Left ventricle myocardium superior (tissue), 1 donor: ENCODE measurements around the gene MALL. TPM values are rescaled to one million over a fixed set of nuclear protein-coding genes. Genes with fewer than 3 reads are reported as not detected.
"Not testable (repeated sequence)": the region's sequence is repeated elsewhere in the genome, so short reads cannot be mapped to it uniquely, and the experiment has no call there.

Experiments
- ATAC-seq: fragments of 200-7000 bp; cut with Tn5 transposase; one replicate; pipeline ENCODE4 v1.9.1; 2020; ENCODE audit warnings: mild to moderate bottlenecking, moderate library complexity
- DNase-seq: peaks from one replicate; pipeline ENCODE4 v3.0.0-alpha.2; 2020
- intact Hi-C: fragments of 100-400 bp; cut with micrococcal nuclease; formaldehyde crosslinking; loops from one replicate; pipeline ENCODE4 v1.11.0; 2022
- total RNA-seq: library from RNA; stranded (reverse); fragmentation: NEBNext Ultra II Directional; extraction: Animal tissue kit (Norgen Biotek cat#: 25700); gene quantifications from one replicate; pipeline ENCODE4 v1.2.1, GENCODE V29; 2021
- donor health status: DM: no; HTN: yes; CAD: no; lungs with severe emphysema.

MALL gene
- total RNA-seq, 1 donor from 2014 or later: 12.0 TPM

GRCh38 chr2:110101280-110101844, 14.3 kb downstream of the MALL start:
- peak; percentile 96 for ATAC-seq
- DNase-seq: peak; percentile 99
- intact Hi-C loops: no loop called here

- peak; percentile 1 for ATAC-seq
- DNase-seq, intact Hi-C loops: not testable (repeated sequence)
These were observed 14.7 kb downstream of the MALL start for GRCh38 chr2:110100880-110101279.

GRCh38 chr2:110100480-110100879, 15.1 kb downstream of the MALL start:
- peak; percentile 5 for ATAC-seq

GRCh38 chr2:110099471-110100225, 16.0 kb downstream of the MALL start:
- DNase-seq (no peak), ATAC-seq (no peak)
- intact Hi-C loops: no loop called here

More at GRCh38 chr2:110100480-110100879, 15.1 kb downstream of the MALL start:
- DNase-seq: no peak
- intact Hi-C loops: no loop called here

GRCh38 chr2:110099038-110099425, 16.6 kb downstream of the MALL start:
- intact Hi-C loops: no loop called here
- DNase-seq: no peak

GRCh38 chr2:110097506-110098220, 18.0 kb downstream of the MALL start:
- DNase-seq: no peak
- no peak for ATAC-seq
- intact Hi-C loops: no loop called here

More at GRCh38 chr2:110099038-110099425, 16.6 kb downstream of the MALL start:
- ATAC-seq: no peak

GRCh38 chr2:110095994-110096633, 19.5 kb downstream of the MALL start:
- DNase-seq: peak; percentile 23
- intact Hi-C loops: no loop called here
- ATAC-seq: no peak

- DNase-seq, intact Hi-C loops, ATAC-seq: not testable (repeated sequence)
These were observed 20.6 kb downstream of the MALL start for GRCh38 chr2:110094884-110095534.

- intact Hi-C loops, ATAC-seq, DNase-seq: not testable (repeated sequence)
These were observed 21.7 kb downstream of the MALL start for GRCh38 chr2:110093924-110094323.

- intact Hi-C loops, DNase-seq, ATAC-seq: not testable (repeated sequence)
These were observed 25.5 kb downstream of the MALL start for GRCh38 chr2:110090164-110090563.

- DNase-seq, intact Hi-C loops, ATAC-seq: not testable (repeated sequence)
These were observed 31.9 kb downstream of the MALL start for GRCh38 chr2:110083757-110084156.

GRCh38 chr2:110083162-110083561, 32.5 kb downstream of the MALL start:
- ATAC-seq, intact Hi-C loops: not testable (repeated sequence)

GRCh38 chr2:110078104-110078503, 37.5 kb downstream of the MALL start:
- intact Hi-C loops, ATAC-seq, DNase-seq: not testable (repeated sequence)

More at GRCh38 chr2:110083162-110083561, 32.5 kb downstream of the MALL start:
- not testable (repeated sequence) for DNase-seq

- DNase-seq, intact Hi-C loops, ATAC-seq: not testable (repeated sequence)
These were observed 39.7 kb downstream of the MALL start for GRCh38 chr2:110075896-110076295.

GRCh38 chr2:110069869-110070268, 45.8 kb downstream of the MALL start:
- ATAC-seq, DNase-seq, intact Hi-C loops: not testable (repeated sequence)

- ATAC-seq, intact Hi-C loops: not testable (repeated sequence)
- peak; percentile 7 for DNase-seq
These were observed 47.5 kb downstream of the MALL start for GRCh38 chr2:110068153-110068552.

- intact Hi-C loops, ATAC-seq, DNase-seq: not testable (repeated sequence)
These were observed 53.3 kb downstream of the MALL start for GRCh38 chr2:110062332-110062731.

GRCh38 chr2:110060550-110060949, 55.1 kb downstream of the MALL start:
- ATAC-seq, intact Hi-C loops, DNase-seq: not testable (repeated sequence)
